RWPE1 (cell line): Measurements from ENCODE around the gene EYA2.
A peak's percentile ranks its signal among the peaks of the same experiment; 100 is the strongest.

Experiments used
- CTCF ChIA-PET: fragments of 350-600 bp; sonication (Branson Sonifier 250); formaldehyde crosslinking; extraction: SDS; loops from one replicate; lab custom pipeline; 2021; lab: Yijun Ruan, JAX
- POLR2A ChIA-PET: fragments of 400-600 bp; formaldehyde crosslinking; extraction: SDS; loops from one replicate; lab custom pipeline; 2020; ENCODE audit warnings: antibody characterized with exemption; ENCODE audit not compliant: low non-redundant PET; lab: Yijun Ruan, JAX
- DNase-seq: peaks from one replicate; pipeline ENCODE4 v3.0.0; 2012; ENCODE audit warnings: low spot score
- H3K27ac ChIP-seq: fragments of 450-650 bp; 2 replicates; pipeline ENCODE4 v1.5.1; 2017
- TF ChIP-seq, protein P1 (sequence below): fragments of 450-650 bp; conservative IDR thresholded peaks from 2 replicates; pipeline ENCODE4 v1.5.1; 2017; ENCODE audit warnings: low read depth, mild to moderate bottlenecking

EYA2 gene

GRCh38 chr20:47127546-47127945 is 232.9 kb downstream of the EYA2 start:
- H3K27ac ChIP-seq: peak overlapping the region; percentile 98
- DNase-seq: no peak
- TF ChIP-seq, protein P1, sequence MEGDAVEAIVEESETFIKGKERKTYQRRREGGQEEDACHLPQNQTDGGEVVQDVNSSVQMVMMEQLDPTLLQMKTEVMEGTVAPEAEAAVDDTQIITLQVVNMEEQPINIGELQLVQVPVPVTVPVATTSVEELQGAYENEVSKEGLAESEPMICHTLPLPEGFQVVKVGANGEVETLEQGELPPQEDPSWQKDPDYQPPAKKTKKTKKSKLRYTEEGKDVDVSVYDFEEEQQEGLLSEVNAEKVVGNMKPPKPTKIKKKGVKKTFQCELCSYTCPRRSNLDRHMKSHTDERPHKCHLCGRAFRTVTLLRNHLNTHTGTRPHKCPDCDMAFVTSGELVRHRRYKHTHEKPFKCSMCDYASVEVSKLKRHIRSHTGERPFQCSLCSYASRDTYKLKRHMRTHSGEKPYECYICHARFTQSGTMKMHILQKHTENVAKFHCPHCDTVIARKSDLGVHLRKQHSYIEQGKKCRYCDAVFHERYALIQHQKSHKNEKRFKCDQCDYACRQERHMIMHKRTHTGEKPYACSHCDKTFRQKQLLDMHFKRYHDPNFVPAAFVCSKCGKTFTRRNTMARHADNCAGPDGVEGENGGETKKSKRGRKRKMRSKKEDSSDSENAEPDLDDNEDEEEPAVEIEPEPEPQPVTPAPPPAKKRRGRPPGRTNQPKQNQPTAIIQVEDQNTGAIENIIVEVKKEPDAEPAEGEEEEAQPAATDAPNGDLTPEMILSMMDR: no peak
- CTCF ChIA-PET: interaction anchor here (0.6 to 1.3 kb wide), 3 partner anchors 21 to 362 kb away, joined by 3 to 4 read pairs (median 4); no protein-coding TSS in a partner anchor
- POLR2A ChIA-PET: no interaction called here

DNA sequence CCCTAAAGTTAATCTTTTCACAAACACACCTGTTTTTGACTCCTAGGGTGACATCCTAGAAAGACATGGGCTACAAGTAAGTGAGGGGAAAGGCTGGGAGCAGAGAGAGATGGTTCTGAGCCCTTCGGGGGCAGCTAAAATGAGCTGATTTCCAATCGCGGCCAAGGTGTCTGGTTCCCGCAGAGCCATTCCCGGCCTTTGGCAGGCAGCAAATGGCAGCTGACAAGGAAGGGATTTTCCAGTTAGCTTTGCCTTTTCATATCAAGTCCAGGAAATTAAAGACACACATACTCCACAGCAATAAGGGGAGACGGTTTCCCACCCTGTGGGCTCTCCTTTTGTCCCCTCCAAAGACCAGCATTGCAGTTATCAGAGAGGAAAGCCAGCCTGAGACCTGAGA is 233.4 kb downstream of the EYA2 start:
- ChIA-PET CTCF (interaction anchor here (0.6 to 1.3 kb wide), 3 partner anchors 20 to 186 kb away, joined by 3 to 4 read pairs (median 3); no protein-coding TSS in a partner anchor), POLR2A (no interaction called here)
- H3K27ac ChIP-seq: peak overlapping the region; percentile 98
- TF ChIP-seq, protein P1: no peak
- no peak for DNase-seq

GRCh38 chr20:47129306-47129705 is 234.7 kb downstream of the EYA2 start:
- ChIA-PET CTCF (interaction anchor here (0.7 to 1.2 kb wide), 2 partner anchors 47 to 376 kb away, joined by 3 read pairs; no protein-coding TSS in a partner anchor), POLR2A (no interaction called here)
- DNase-seq: no peak
- H3K27ac ChIP-seq: peak overlapping the region; percentile 36
- TF ChIP-seq, protein P1: no peak

GRCh38 chr20:47133809-47134456 is 239.3 kb downstream of the EYA2 start:
- peak overlapping the region; percentile 77 for H3K27ac ChIP-seq
- TF ChIP-seq, protein P1: no peak
- ChIA-PET CTCF (interaction anchor here (0.5 to 0.7 kb wide), 3 partner anchors 53 to 885 kb away, joined by 3 to 4 read pairs (median 4); no protein-coding TSS in a partner anchor), POLR2A (interaction anchor here (0.6 kb wide), 1 partner anchor 425 kb away, joined by 3 read pairs; no protein-coding TSS in a partner anchor)
- peak; percentile 74 for DNase-seq

DNA sequence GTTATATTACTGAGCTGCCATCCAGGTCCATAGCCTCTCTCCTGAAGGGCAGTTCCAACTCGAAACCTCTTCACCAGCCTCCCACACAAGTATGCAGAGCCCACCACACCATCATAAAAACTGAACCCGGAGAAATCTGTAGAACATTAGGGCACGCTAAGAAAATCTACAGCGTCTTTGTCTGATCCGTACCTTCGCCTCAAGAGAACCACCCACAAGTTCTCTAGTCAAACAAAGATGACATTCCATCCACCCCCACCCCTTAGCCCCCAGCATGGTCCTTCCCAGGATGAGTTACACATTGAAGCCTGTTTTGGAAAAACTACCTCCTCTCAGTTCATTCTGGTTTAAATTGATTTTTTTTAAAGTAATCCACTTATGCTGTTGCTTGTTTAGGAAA is 242.1 kb downstream of the EYA2 start:
- ChIA-PET POLR2A (interaction anchor here (0.6 kb wide), 2 partner anchors 111 to 221 kb away, joined by 3 to 9 read pairs; no protein-coding TSS in a partner anchor), CTCF (interaction anchor here (0.7 to 0.8 kb wide), 2 partner anchors 247 to 1347 kb away, joined by 3 to 5 read pairs; no protein-coding TSS in a partner anchor)
- TF ChIP-seq, protein P1: no peak
- no peak overlapping the region for H3K27ac ChIP-seq
- DNase-seq: no peak

GRCh38 chr20:47137231-47137870 is 242.7 kb downstream of the EYA2 start:
- CTCF ChIA-PET: interaction anchor here (0.8 kb wide), 1 partner anchor 246 kb away, joined by 3 read pairs; no protein-coding TSS in a partner anchor
- POLR2A ChIA-PET: interaction anchor here (0.6 kb wide), 2 partner anchors 112 to 220 kb away, joined by 3 to 9 read pairs; no protein-coding TSS in a partner anchor

More at GRCh38 chr20:47137231-47137870, 242.7 kb downstream of the EYA2 start:
- peak overlapping the region; percentile 30; the same call in 1 of the 2 replicates for H3K27ac ChIP-seq
- DNase-seq: no peak
- TF ChIP-seq, protein P1: no peak
